SIG-M5 (cell line): ENCODE results near the gene AIG1.
"Not testable (repeated sequence)": the region's sequence is repeated elsewhere in the genome, so short reads cannot be mapped to it uniquely, and the experiment has no call there.

Experiments
- DNase-seq: peaks from one replicate; lab custom pipeline; 2025; lab: John Stamatoyannopoulos, UW

AIG1 gene

GRCh38 chr6:143234734-143235133, 174.0 kb downstream of the AIG1 start:
- DNase-seq, result no peak

GRCh38 chr6:143236151-143236798, 175.6 kb downstream of the AIG1 start:
- no peak for DNase-seq

GRCh38 chr6:143238306-143238705, 177.6 kb downstream of the AIG1 start:
- DNase-seq, result no peak

GRCh38 chr6:143241111-143241510, 180.4 kb downstream of the AIG1 start:
- no peak for DNase-seq

GRCh38 chr6:143241911-143242310, 181.2 kb downstream of the AIG1 start:
- DNase-seq, result no peak

GRCh38 chr6:143243786-143244185, 183.1 kb downstream of the AIG1 start:
- no peak for DNase-seq

- no peak for DNase-seq
Observed at GRCh38 chr6:143245656-143246055, 185.0 kb downstream of the AIG1 start.

- not testable (repeated sequence) for DNase-seq
Observed at GRCh38 chr6:143246166-143246775, 185.6 kb downstream of the AIG1 start.

- no peak for DNase-seq
Observed at GRCh38 chr6:143247586-143247985, 186.9 kb downstream of the AIG1 start.

GRCh38 chr6:143248359-143248758, 187.7 kb downstream of the AIG1 start:
- no peak for DNase-seq

- DNase-seq, result no peak
Observed at GRCh38 chr6:143251288-143251687, 190.6 kb downstream of the AIG1 start.

- no peak for DNase-seq
Observed at GRCh38 chr6:143252961-143253360, 192.3 kb downstream of the AIG1 start.

- no peak for DNase-seq
Observed at GRCh38 chr6:143253586-143253985, 192.9 kb downstream of the AIG1 start.

- DNase-seq, result no peak
Observed at GRCh38 chr6:143258945-143259344, 198.3 kb downstream of the AIG1 start.

- no peak for DNase-seq
Observed at GRCh38 chr6:143260857-143261256, 200.2 kb downstream of the AIG1 start.

GRCh38 chr6:143261899-143262436, 201.3 kb downstream of the AIG1 start:
- no peak for DNase-seq

GRCh38 chr6:143262859-143263258, 202.2 kb downstream of the AIG1 start:
- no peak for DNase-seq

GRCh38 chr6:143264379-143264778, 203.7 kb downstream of the AIG1 start:
- DNase-seq, result no peak

- DNase-seq, result no peak
Observed at GRCh38 chr6:143264986-143265764, 204.5 kb downstream of the AIG1 start.

GRCh38 chr6:143267760-143268159, 207.1 kb downstream of the AIG1 start:
- DNase-seq, result no peak

- no peak for DNase-seq
Observed at GRCh38 chr6:143268439-143268838, 207.8 kb downstream of the AIG1 start.

GRCh38 chr6:143270026-143270425, 209.3 kb downstream of the AIG1 start:
- DNase-seq, result no peak

GRCh38 chr6:143271024-143271423, 210.3 kb downstream of the AIG1 start:
- DNase-seq, result no peak
